TTC549 (cell line): ENCODE data around the gene IL25.
"Not testable (repeated sequence)": the region's sequence is repeated elsewhere in the genome, so short reads cannot be mapped to it uniquely, and the experiment has no call there.

ENCODE experiments used
- FAIRE-seq: peaks from 2 replicates; lab custom pipeline; 2012; peaks lifted over from hg19 to GRCh38; lab: Jason Lieb, UNC

IL25 gene

GRCh38 chr14:23411563-23412525 is 39.2 kb downstream of the IL25 start:
- FAIRE-seq: no peak

- no peak for FAIRE-seq
These were observed 41.1 kb downstream of the IL25 start for GRCh38 chr14:23413681-23414080.

DNA sequence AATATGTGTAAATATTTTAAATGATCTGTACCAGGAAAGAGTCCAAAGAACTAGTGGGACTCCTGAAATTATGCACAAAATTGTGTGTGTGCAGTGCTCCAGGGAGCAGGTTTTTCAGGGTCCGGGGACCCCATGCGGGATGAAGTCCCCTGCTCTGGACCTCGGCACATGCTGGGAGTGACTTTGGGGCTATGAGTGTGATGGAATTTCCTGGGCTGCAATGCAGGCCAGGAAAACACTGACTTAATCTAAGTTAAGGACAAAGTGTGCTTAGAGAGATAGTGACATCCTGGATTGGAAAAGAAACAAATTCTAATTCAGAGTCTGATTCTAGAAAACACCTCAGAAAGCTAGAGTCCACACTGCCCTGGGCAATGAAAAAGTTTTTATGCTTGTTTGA is 41.6 kb downstream of the IL25 start:
- FAIRE-seq: no peak

GRCh38 chr14:23414906-23415820 is 42.6 kb downstream of the IL25 start:
- no peak for FAIRE-seq

DNA sequence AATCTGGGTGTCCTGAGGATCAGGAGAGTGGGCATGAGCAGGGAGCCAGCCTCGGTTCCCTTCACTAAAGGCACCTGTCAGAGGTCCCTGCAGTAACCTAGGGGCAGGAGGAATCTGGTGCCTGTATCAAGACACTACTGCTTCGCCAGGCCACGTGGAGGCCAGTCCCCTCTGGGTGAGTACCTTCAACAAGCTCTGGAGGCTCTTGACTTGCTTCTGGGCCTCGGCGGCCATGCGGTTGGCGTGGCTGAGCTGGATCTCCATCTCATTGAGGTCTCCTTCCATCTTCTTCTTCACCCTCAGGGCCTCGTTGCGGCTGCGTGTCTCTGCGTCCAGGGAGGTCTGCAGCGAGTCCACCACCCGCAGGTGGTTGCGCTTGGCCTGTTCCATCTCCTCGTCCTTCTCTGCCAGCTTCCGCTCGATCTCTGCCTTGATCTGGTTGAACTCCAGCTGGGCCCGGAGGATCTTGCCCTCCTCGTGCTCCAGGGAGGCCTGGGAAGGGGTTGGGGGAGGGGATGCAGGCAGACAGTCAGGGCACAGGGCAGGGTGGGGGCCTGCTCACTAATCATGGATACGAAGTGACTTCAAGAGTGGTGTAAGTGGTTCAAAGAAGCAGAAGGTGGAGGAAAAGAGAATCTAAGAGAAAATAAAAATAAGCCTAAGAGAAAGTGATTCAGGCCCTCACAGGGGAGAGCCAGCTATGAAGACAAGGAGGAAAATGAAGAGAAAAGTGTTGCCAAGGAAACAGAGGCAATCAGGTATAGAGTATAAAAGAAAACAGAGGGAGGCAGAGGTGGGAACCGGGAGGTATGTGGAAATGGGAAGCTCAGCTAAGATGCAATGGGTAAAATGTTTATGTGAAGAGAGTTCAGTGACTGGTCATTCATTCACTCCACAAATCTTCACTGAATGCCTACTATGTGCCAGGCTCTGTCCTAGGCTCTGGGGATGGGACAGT is 43.5 kb downstream of the IL25 start:
- no peak for FAIRE-seq

DNA sequence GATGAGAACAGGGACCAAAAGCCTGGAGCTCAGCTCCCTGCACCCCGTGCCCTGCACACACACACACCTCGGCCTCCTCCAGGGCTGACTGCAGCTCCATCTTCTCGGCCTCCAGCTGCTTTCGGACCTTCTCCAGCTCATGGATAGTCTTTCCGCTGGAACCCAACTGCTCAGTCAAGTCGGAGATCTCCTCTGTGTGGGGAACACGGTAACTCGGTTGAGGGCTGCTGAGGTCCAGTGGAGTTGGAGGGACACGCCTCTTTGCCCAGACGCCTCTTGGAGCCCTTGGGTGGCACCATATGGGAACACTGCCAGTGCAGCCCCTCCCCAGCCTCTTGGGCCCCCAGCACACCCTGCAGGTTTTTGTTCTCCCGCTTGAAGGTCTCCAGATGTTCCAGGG is 44.2 kb downstream of the IL25 start:
- no peak for FAIRE-seq

DNA sequence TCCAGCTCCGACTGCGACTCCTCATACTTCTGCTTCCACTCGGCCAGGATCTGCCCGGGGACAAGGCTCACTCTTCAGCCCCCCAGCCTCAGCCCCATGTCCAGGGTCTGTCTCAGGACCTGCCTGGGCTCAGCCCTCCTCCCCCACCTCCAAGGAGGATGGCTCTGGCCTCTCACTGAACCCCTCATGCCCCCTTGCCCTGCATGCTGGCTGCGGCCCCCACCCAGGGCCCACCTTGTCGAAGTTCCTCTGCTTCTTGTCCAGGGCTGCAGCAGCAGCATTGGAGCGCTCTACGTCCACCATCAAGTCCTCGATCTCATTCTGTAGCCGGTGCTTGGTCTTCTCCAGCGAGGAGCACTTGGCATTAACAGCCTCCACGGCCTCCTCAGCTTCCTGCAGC is 44.7 kb downstream of the IL25 start:
- not testable (repeated sequence) for FAIRE-seq

GRCh38 chr14:23418021-23418420 is 45.4 kb downstream of the IL25 start:
- FAIRE-seq: no peak

- not testable (repeated sequence) for FAIRE-seq
These were observed 47.0 kb downstream of the IL25 start for GRCh38 chr14:23419646-23420045.

DNA sequence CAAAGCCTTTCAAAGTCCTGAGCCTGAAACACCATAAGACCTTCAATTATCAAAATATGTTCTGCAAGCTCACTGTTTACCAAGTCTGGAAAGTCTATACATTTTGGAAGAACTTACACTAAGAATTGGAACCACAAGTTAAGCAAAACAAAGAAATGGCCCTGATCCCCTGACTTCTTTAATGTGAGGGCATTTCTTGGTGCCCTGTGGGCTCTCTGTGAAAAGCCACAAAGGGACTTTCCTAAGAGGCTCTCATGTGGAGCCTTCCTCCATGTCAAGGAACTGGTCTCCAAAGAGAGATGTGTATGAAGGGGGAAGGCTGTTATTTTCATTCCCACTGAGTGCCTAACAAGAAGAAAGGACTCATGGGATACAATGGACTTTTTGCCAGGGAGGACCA is 49.0 kb downstream of the IL25 start:
- FAIRE-seq: no peak

GRCh38 chr14:23423657-23424056 is 51.0 kb downstream of the IL25 start:
- no peak for FAIRE-seq

DNA sequence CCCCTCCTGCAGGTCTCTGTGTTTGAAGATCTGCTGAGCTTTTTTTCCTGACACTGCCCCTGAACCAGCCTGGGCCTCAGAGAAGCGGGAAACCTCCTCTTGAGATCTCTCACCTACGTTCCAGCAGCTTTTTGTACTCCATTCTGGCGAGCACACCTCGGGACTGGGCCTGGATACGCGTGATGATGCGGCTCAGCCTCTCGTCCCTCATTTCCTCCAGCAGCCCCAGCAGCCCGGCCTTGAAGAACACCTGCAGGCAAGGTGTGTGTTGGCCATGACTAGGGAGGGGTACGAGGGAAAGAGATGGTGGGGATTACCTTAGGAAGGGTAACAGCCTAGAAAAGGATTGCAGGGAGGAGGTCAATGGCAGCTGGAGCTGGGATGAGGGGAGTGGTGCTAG is 52.6 kb downstream of the IL25 start:
- FAIRE-seq: no peak

DNA sequence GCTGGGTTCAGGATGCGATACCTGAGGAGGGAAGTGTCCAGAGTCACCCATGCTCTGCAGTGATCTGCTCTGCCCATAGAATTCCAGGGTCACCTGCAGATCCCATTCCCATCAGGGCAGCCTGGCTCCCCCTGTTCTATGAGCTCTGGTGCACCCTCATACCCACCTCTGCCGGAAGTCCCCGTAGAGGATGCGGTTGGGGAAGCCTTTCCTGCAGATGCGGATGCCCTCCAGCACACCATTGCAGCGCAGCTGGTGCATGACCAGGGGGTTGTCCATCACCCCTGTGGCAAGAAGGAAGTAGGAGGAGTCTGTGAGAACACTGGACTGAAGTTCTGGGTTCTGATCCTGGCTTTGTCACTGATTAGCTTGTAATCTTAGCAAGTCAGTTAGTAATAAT is 53.2 kb downstream of the IL25 start:
- FAIRE-seq: not testable (repeated sequence)
